IMR-90 (cell line): Measurements from ENCODE around the gene C17orf50. TPM values are rescaled to one million over a fixed set of nuclear protein-coding genes. Genes with fewer than 3 reads are reported as not detected.

Experiments used
- ATAC-seq: fragments of 200-7000 bp; cut with Tn5 transposase; 2 replicates; pipeline ENCODE4 v1.9.1; 2020; ENCODE audit warnings: low read depth, mild to moderate bottlenecking, moderate library complexity
- BruUV-seq: library from RNA; stranded (reverse); fragments of 400-500 nt; replicated peaks from 2 replicates; lab custom pipeline; 2021; lab: Mats Ljungman, UMichigan
- CTCF ChIA-PET: fragments of 300-600 bp; formaldehyde crosslinking; extraction: SDS; loops from one replicate; lab custom pipeline; 2021; ENCODE audit warnings: antibody characterized with exemption; lab: Yijun Ruan, JAX
- POLR2A ChIA-PET: fragments of 300-600 bp; sonication (Branson Sonifier 250); formaldehyde crosslinking; loops from one replicate; lab custom pipeline; 2022; ENCODE audit warnings: antibody characterized with exemption; ENCODE audit not compliant: unreplicated experiment; lab: Charles Lee
- DNase-seq: peaks from one replicate; pipeline ENCODE4 v3.0.0; 2013
- H2AFZ ChIP-seq: replicated peaks from 2 replicates; pipeline ENCODE3; 2013; ENCODE audit warnings: low read length, mild to moderate bottlenecking; ENCODE audit not compliant: poor library complexity
- H2AK5ac ChIP-seq: 2 replicates; pipeline ENCODE4 v1.6.1; 2013; ENCODE audit warnings: low read depth, low read length, inconsistent platforms
- H2AK9ac ChIP-seq: replicated peaks from 2 replicates; pipeline ENCODE3; 2013; ENCODE audit warnings: mild to moderate bottlenecking, low read depth, low read length, moderate library complexity; ENCODE audit not compliant: poor library complexity
- H2BK120ac ChIP-seq: 2 replicates; pipeline ENCODE4 v1.6.1; 2013; ENCODE audit warnings: low read depth, low read length, inconsistent platforms
- H2BK15ac ChIP-seq: 3 replicates; pipeline ENCODE4 v1.6.1; 2013; ENCODE audit warnings: low read depth, low read length, inconsistent platforms
- H2BK20ac ChIP-seq: 2 replicates; pipeline ENCODE4 v1.6.1; 2013; ENCODE audit warnings: low read depth, mild to moderate bottlenecking, inconsistent platforms, low read length, moderate library complexity
- H2BK5ac ChIP-seq: 2 replicates; pipeline ENCODE4 v1.6.1; 2013; ENCODE audit warnings: mild to moderate bottlenecking, low read depth, low read length, inconsistent platforms; ENCODE audit not compliant: poor library complexity, severe bottlenecking
- H3K14ac ChIP-seq: replicated peaks from 2 replicates; pipeline ENCODE4 v1.6.1; 2013; ENCODE audit warnings: low read depth, low read length, inconsistent platforms
- H3K18ac ChIP-seq: 2 replicates; pipeline ENCODE4 v1.6.1; 2013; ENCODE audit warnings: low read depth, low read length, control low read depth
- H3K23ac ChIP-seq: 2 replicates; pipeline ENCODE4 v1.6.1; 2013; ENCODE audit warnings: low read depth, low read length, inconsistent platforms
- H3K27ac ChIP-seq: 2 replicates; pipeline ENCODE4 v1.5.1; 2013; ENCODE audit warnings: mild to moderate bottlenecking, control low read depth, low read length; ENCODE audit not compliant: insufficient read depth
- H3K27me3 ChIP-seq: 2 replicates; pipeline ENCODE4 v1.6.1; 2013; ENCODE audit warnings: low read length; ENCODE audit not compliant: control insufficient read depth, insufficient read depth
- H3K36me3 ChIP-seq: 2 replicates; pipeline ENCODE4 v1.6.1; 2013; ENCODE audit warnings: low read length, mixed read lengths; ENCODE audit not compliant: control insufficient read depth, insufficient read depth
- H3K4ac ChIP-seq: 2 replicates; pipeline ENCODE4 v1.6.1; 2013; ENCODE audit warnings: low read depth, low read length, inconsistent platforms
- H3K4me1 ChIP-seq: 2 replicates; pipeline ENCODE4 v1.6.1; 2013; ENCODE audit warnings: low read length, mixed read lengths; ENCODE audit not compliant: control insufficient read depth, insufficient read depth
- H3K4me2 ChIP-seq: 2 replicates; pipeline ENCODE4 v1.6.1; 2013; ENCODE audit warnings: low read depth, mild to moderate bottlenecking, control low read depth, low read length, moderate library complexity
- H3K4me3 ChIP-seq: 2 replicates; pipeline ENCODE4 v1.5.1; 2013; ENCODE audit warnings: low read depth, mild to moderate bottlenecking, control low read depth, low read length, moderate library complexity; ENCODE audit not compliant: insufficient read depth
- H3K56ac ChIP-seq: 2 replicates; pipeline ENCODE4 v1.6.1; 2013; ENCODE audit warnings: low read length, inconsistent platforms; ENCODE audit not compliant: insufficient read depth; ENCODE audit errors: extremely low read depth
- H3K79me1 ChIP-seq, 2 experiments: 2 replicates each; pipeline ENCODE4 v1.6.1; 2013; ENCODE audit warnings: low read length in 2 of 2, inconsistent platforms in 1 of 2, low read depth in 1 of 2
- H3K9ac ChIP-seq: 2 replicates; pipeline ENCODE4 v1.6.1; 2013; ENCODE audit warnings: low read depth, low read length, control low read depth
- H3K9me1 ChIP-seq: 2 replicates; pipeline ENCODE4 v1.6.1; 2013; ENCODE audit warnings: low read length, inconsistent platforms; ENCODE audit not compliant: insufficient read depth
- H3K9me3 ChIP-seq: 2 replicates; pipeline ENCODE4 v1.6.1; 2013; ENCODE audit warnings: low read length; ENCODE audit not compliant: control insufficient read depth, insufficient read depth
- H4K20me1 ChIP-seq: 2 replicates; pipeline ENCODE4 v1.6.1; 2013; ENCODE audit warnings: low read length, inconsistent platforms; ENCODE audit not compliant: insufficient read depth
- H4K5ac ChIP-seq: 2 replicates; pipeline ENCODE4 v1.6.1; 2013; ENCODE audit warnings: mild to moderate bottlenecking, low read depth, low read length, control low read depth
- H4K8ac ChIP-seq, 2 experiments: 2 replicates each; pipeline ENCODE4 v1.6.1; 2013; ENCODE audit warnings: low read depth in 2 of 2, low read length in 2 of 2, control low read depth in 1 of 2, inconsistent platforms in 1 of 2
- H4K91ac ChIP-seq: 2 replicates; pipeline ENCODE4 v1.6.1; 2013; ENCODE audit warnings: low read depth, low read length, inconsistent platforms; ENCODE audit not compliant: insufficient read depth
- BHLHE40 ChIP-seq: fragments of 150-350 bp; IDR thresholded peaks from 2 replicates; pipeline ENCODE4 v1.6.1; 2016; ENCODE audit warnings: mild to moderate bottlenecking, low read depth, low read length
- CEBPB ChIP-seq: IDR thresholded peaks from 2 replicates; pipeline ENCODE4 v1.6.1; 2012; ENCODE audit warnings: low read depth, low read length, improper control_type of control experiment
- CHD1 ChIP-seq: IDR thresholded peaks from 2 replicates; pipeline ENCODE4 v1.6.1; 2012; ENCODE audit warnings: low read depth, low read length, improper control_type of control experiment
- FOS ChIP-seq: fragments of 150-350 bp; IDR thresholded peaks from 2 replicates; pipeline ENCODE4 v1.6.1; 2016; ENCODE audit warnings: low read depth, low read length
- MAFK ChIP-seq: IDR thresholded peaks from 2 replicates; pipeline ENCODE4 v1.6.1; 2012; ENCODE audit warnings: low read depth, low read length, improper control_type of control experiment
- MAZ ChIP-seq: IDR thresholded peaks from 2 replicates; pipeline ENCODE4 v1.6.1; 2012; ENCODE audit warnings: low read depth, mild to moderate bottlenecking, low read length, improper control_type of control experiment, moderate library complexity, borderline replicate concordance
- MXI1 ChIP-seq: IDR thresholded peaks from 2 replicates; pipeline ENCODE4 v1.6.1; 2012; ENCODE audit warnings: low read depth, mild to moderate bottlenecking, low read length, moderate library complexity, borderline replicate concordance
- NFE2L2 ChIP-seq: fragments of 150-350 bp; IDR thresholded peaks from 2 replicates; pipeline ENCODE4 v1.6.1; 2016; ENCODE audit warnings: low read depth, mild to moderate bottlenecking, low read length
- RAD21 ChIP-seq: IDR thresholded peaks from 2 replicates; pipeline ENCODE4 v1.6.1; 2012; ENCODE audit warnings: low read length, improper control_type of control experiment
- RCOR1 ChIP-seq: IDR thresholded peaks from 2 replicates; pipeline ENCODE4 v1.6.1; 2012; ENCODE audit warnings: mild to moderate bottlenecking, low read length, improper control_type of control experiment; ENCODE audit not compliant: insufficient replicate concordance
- RFX5 ChIP-seq: IDR thresholded peaks from 2 replicates; pipeline ENCODE4 v1.8.0; 2012; ENCODE audit warnings: low read depth, mild to moderate bottlenecking, low read length, moderate library complexity
- SMC3 ChIP-seq: fragments of 150-350 bp; IDR thresholded peaks from 2 replicates; pipeline ENCODE4 v1.6.1; 2016; ENCODE audit warnings: low read depth, mild to moderate bottlenecking, antibody characterized with exemption, low read length, moderate library complexity
- WGBS, 2 experiments: methylation state at CpG; one replicate each; pipeline versions ENCODE4 v1.1.5 to v1.1.7; 2013; ENCODE audit warnings: missing lambda C conversion rate in 2 of 2; ENCODE audit not compliant: insufficient read length in 1 of 2; ENCODE audit errors: extremely low coverage in 2 of 2; 5-methylcytosine and 5-hydroxymethylcytosine counted together
- dilution Hi-C: fragments of 300-500 bp; cut with HindIII; formaldehyde crosslinking; loops from one replicate; pipeline ENCODE4 v1.14.3; 2018; ENCODE audit warnings: low sequenced_read_pairs; ENCODE audit not compliant: unreplicated experiment
- in situ Hi-C: fragments of 300-500 bp; cut with MboI; formaldehyde crosslinking; loops from 3 replicates; pipeline ENCODE4 v1.14.3; 2019; ENCODE audit warnings: low sequenced_read_pairs, inconsistent platforms, mixed read lengths
- intact Hi-C: fragments of 100-400 bp; cut with micrococcal nuclease; formaldehyde crosslinking; loops from 2 replicates; pipeline ENCODE4 v1.10.0; 2022
- polyA plus RNA-seq, 3 experiments: library from polyadenylated mRNA; depleted of rRNA; stranded (reverse); fragments of >200 nt; gene quantifications; 2 replicates each; pipeline ENCODE4 v1.2.3, GENCODE V29; 2012; ENCODE audit warnings: low replicate concordance in 1 of 3
- total RNA-seq: library from RNA; depleted of rRNA; stranded (reverse); fragments of >200 nt; gene quantifications from 2 replicates; pipeline ENCODE4 v1.2.3, GENCODE V29; 2012
- TF ChIP-seq, protein P1 (sequence below): conservative IDR thresholded peaks from 2 replicates; pipeline ENCODE4 v1.5.1; 2012; ENCODE audit warnings: mild to moderate bottlenecking, low read depth, low read length, improper control_type of control experiment
- TF ChIP-seq, protein P2 (sequence below): fragments of 150-350 bp; IDR thresholded peaks from 2 replicates; pipeline ENCODE4 v1.6.1; 2016; ENCODE audit warnings: low read depth, mild to moderate bottlenecking, low read length, moderate library complexity, borderline replicate concordance
- TF ChIP-seq, protein P3 (sequence below): fragments of 150-350 bp; IDR thresholded peaks from 2 replicates; pipeline ENCODE4 v1.6.1; 2017; ENCODE audit warnings: mild to moderate bottlenecking, antibody characterized with exemption, low read length, low read depth

The C17orf50 gene
- total and polyA plus RNA-seq, 2 of the 4 experiments (the other 2 are of a cell fraction): not detected

DNA sequence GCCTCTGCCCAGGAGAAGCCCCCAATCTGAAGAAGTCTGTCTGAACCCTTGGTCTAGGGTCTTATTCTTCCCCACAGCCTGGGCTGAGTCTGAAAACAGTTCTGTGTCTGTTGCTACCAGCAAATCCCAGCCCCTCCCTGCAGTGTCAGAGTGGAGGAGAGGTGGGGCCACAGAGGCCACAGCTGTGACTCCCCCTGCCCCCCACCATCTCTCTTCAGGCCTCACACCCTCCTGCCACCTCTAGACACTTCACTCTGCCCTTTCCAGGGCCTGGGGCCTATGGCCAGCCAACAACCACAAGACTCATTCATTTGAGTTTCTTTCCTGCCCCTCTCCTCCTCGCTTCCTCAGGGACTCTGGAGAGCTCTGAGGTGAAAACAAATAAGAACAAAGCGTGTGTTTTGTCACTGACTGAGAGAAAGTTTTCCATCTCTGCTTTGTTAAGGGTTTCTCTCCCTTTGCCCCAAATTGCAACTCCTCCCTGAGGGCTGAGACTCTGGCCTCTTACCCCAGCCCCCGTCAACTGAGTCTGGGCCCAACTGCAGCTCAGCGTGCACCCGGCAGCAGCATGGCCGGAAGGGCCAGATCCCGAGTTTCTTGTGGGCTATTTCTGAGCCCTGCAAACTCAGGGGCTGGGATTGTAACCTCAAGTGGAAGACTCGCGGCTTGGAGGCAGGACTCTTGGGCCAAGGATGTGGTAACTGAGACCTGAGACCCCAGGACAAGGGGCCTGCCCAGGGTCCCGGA is 13.2 kb downstream of the C17orf50 start:
- no peak overlapping the region for H3K27ac ChIP-seq
- H3K4me2 ChIP-seq: no peak overlapping the region
- no peak overlapping the region for H3K9ac ChIP-seq
- no peak overlapping the region for H3K4me3 ChIP-seq
- no peak overlapping the region for H4K91ac ChIP-seq
- no peak overlapping the region for H3K14ac ChIP-seq
- no peak overlapping the region for H3K18ac ChIP-seq
- H3K9me1 ChIP-seq: peaks cover 10% of the 10 kb centered on the region; the same call in 1 of the 2 replicates
- H3K79me1 ChIP-seq: no peaks in the 10 kb centered on the region
- H2AFZ ChIP-seq: no peak overlapping the region
- H4K5ac ChIP-seq: no peak overlapping the region
- H4K20me1 ChIP-seq: no peaks in the 10 kb centered on the region
- no peak overlapping the region for H2BK5ac ChIP-seq
- CTCF ChIA-PET: interaction anchor here (2.1 kb wide), 1 partner anchor 10 kb away, joined by 7 read pairs; no protein-coding TSS in a partner anchor
- in situ Hi-C loops (no loop called here), dilution Hi-C loops (no loop called here), intact Hi-C loops (no loop called here)
- H2AK9ac ChIP-seq: no peak overlapping the region
- H2AK5ac ChIP-seq: no peak overlapping the region
- DNase-seq: no peak
- H2BK20ac ChIP-seq: no peak overlapping the region
- peaks cover 24% of the 10 kb centered on the region for H3K4me1 ChIP-seq
- H2BK120ac ChIP-seq: no peak overlapping the region
- POLR2A ChIA-PET: no interaction called here
- no peak overlapping the region for H3K23ac ChIP-seq
- no peak overlapping the region; the same call in 2 of the 3 replicates for H2BK15ac ChIP-seq
- no peak overlapping the region; the same call in 1 of the 2 replicates for H3K4ac ChIP-seq
- WGBS, 2 experiments: 52% methylated on average over 4 of the region's 10 CpGs; no CpG with 5 or more reads in 1 of the 2 experiments
- no peak overlapping the region for H4K8ac ChIP-seq
- no TSS peak for BruUV-seq
- H3K9me3 ChIP-seq: no peaks in the 10 kb centered on the region
- no peak for ATAC-seq
- H3K27me3 ChIP-seq: peaks cover 26% of the 10 kb centered on the region
- no peak overlapping the region for H3K56ac ChIP-seq
- H3K36me3 ChIP-seq: no peaks in the 10 kb centered on the region
- TF ChIP-seq MXI1 (no peak), RFX5 (no peak), SMC3 (no peak), BHLHE40 (no peak), NFE2L2 (no peak), CEBPB (no peak), RAD21 (no peak), FOS (no peak), MAZ (no peak), MAFK (no peak), RCOR1 (no peak), CHD1 (no peak)
- TF ChIP-seq, protein P1, sequence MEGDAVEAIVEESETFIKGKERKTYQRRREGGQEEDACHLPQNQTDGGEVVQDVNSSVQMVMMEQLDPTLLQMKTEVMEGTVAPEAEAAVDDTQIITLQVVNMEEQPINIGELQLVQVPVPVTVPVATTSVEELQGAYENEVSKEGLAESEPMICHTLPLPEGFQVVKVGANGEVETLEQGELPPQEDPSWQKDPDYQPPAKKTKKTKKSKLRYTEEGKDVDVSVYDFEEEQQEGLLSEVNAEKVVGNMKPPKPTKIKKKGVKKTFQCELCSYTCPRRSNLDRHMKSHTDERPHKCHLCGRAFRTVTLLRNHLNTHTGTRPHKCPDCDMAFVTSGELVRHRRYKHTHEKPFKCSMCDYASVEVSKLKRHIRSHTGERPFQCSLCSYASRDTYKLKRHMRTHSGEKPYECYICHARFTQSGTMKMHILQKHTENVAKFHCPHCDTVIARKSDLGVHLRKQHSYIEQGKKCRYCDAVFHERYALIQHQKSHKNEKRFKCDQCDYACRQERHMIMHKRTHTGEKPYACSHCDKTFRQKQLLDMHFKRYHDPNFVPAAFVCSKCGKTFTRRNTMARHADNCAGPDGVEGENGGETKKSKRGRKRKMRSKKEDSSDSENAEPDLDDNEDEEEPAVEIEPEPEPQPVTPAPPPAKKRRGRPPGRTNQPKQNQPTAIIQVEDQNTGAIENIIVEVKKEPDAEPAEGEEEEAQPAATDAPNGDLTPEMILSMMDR: no peak
- TF ChIP-seq, protein P2, sequence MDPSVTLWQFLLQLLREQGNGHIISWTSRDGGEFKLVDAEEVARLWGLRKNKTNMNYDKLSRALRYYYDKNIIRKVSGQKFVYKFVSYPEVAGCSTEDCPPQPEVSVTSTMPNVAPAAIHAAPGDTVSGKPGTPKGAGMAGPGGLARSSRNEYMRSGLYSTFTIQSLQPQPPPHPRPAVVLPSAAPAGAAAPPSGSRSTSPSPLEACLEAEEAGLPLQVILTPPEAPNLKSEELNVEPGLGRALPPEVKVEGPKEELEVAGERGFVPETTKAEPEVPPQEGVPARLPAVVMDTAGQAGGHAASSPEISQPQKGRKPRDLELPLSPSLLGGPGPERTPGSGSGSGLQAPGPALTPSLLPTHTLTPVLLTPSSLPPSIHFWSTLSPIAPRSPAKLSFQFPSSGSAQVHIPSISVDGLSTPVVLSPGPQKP: no peak
- TF ChIP-seq, protein P3, sequence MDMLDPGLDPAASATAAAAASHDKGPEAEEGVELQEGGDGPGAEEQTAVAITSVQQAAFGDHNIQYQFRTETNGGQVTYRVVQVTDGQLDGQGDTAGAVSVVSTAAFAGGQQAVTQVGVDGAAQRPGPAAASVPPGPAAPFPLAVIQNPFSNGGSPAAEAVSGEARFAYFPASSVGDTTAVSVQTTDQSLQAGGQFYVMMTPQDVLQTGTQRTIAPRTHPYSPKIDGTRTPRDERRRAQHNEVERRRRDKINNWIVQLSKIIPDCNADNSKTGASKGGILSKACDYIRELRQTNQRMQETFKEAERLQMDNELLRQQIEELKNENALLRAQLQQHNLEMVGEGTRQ: no peak
